ENCODE data around the gene CTR9. TPM values are rescaled to one million over a fixed set of nuclear protein-coding genes. Genes with fewer than 3 reads are reported as not detected.

The CTR9 gene
- total and polyA plus RNA-seq, 9 of the 15 experiments (the other 6 are each of a cell fraction or from before 2014, with no cell fraction given), result 25.4 to 79.3 (median 47.3) TPM

GRCh38 chr11:10798330-10798928 lies 47.4 kb downstream of the CTR9 start:
- DNase-seq (ENCODE audit: extremely low read depth in 1 of 4, low spot score in 3 of 4) (no peak), FAIRE-seq (no peak), ATAC-seq (peak; percentile 4; the same call in 1 of the 3 replicates)
- BruUV-seq (replicated peaks), result no TSS peak
- ChIA-PET CTCF (ENCODE audit: low intra/inter-chr PET ratio) (no interaction called here), POLR2A (interaction anchor here (0.5 to 5.6 kb wide), 8 partner anchors 10 to 234 kb away, joined by 3 to 105 read pairs (median 4); partner anchors contain the start of genes CTR9, EIF4G2 and ZBED5)
- no peak for TF ChIP-seq PHF8 (IDR thresholded peaks at IDR 0.05; ENCODE audit: borderline replicate concordance, low read length)
- 0 out of 2 replicates have a peak, but pooled peaks have one; percentile 7 for TF ChIP-seq RBFOX2 (IDR thresholded peaks at IDR 0.05; ENCODE audit: low read depth, low read length)
- TF ChIP-seq MNT (conservative IDR thresholded peaks at IDR 0.05), result no peak
- H3K9me3 ChIP-seq (replicated peaks; ENCODE audit: control insufficient read depth, insufficient read depth, low read depth, low read length), result no peaks in the 10 kb centered on the region
- 68% methylated on average over 4 of the region's 4 CpGs for WGBS (ENCODE audit: insufficient coverage, low coverage, missing lambda C conversion rate)
- H3K4me2 ChIP-seq (ENCODE audit: insufficient read depth, low read length), result no peak overlapping the region
- H3K9me1 ChIP-seq (ENCODE audit: control insufficient read depth, insufficient read depth, low read length), result no peaks in the 10 kb centered on the region
- no peak overlapping the region for H3K4me3 ChIP-seq
- H3K27me3 ChIP-seq (ENCODE audit: control insufficient read depth in 2 of 2, insufficient read depth in 2 of 2, low read length in 2 of 2), result no peaks in the 10 kb centered on the region
- H3K36me3 ChIP-seq (ENCODE audit: control insufficient read depth, insufficient read depth, low read length), result peaks cover 78% of the 10 kb centered on the region
- intact Hi-C loops (cut with micrococcal nuclease) (loop anchor here (10.0 kb wide), 2 partner anchors 466 to 986 kb away; no protein-coding TSS in a partner anchor), in situ Hi-C loops (cut with MboI) (loop anchor here (25.0 kb wide), 1 partner anchor 464 kb away; no protein-coding TSS in a partner anchor)
- H4K20me1 ChIP-seq (replicated peaks; ENCODE audit: control insufficient read depth, insufficient read depth, low read length), result peaks cover 12% of the 10 kb centered on the region; the same call in 1 of the 2 replicates
- H3K27ac ChIP-seq (ENCODE audit: extremely low read depth, low read depth, low read length), result no peak overlapping the region
- H2AFZ ChIP-seq (ENCODE audit: low read depth, low read length), result no peak overlapping the region
- H3K9ac ChIP-seq (ENCODE audit: insufficient read depth in 1 of 2, low read depth in 2 of 2, low read length in 2 of 2), result no peak overlapping the region
- H3K4me1 ChIP-seq (replicated peaks in 1 of 2; ENCODE audit: control insufficient read depth in 2 of 2, insufficient read depth in 2 of 2, low read length in 2 of 2), result no peaks in the 10 kb centered on the region; a peak in 1 of 5 replicates
- H3K79me2 ChIP-seq (ENCODE audit: control insufficient read depth, insufficient read depth, low read length), result peaks cover 2% of the 10 kb centered on the region; the same call in 1 of the 3 replicates
